ENCODE results near the gene OAT. TPM values are rescaled to one million over a fixed set of nuclear protein-coding genes. Genes with fewer than 3 reads are reported as not detected.

The OAT gene
- total and polyA plus RNA-seq, 4 donors = 26.2 to 75.3 (median 53.7) TPM

GRCh38 chr10:124349996-124350280, 68.8 kb downstream of the OAT start:
- Histone ChIP-seq H3K27ac (ENCODE audit: low read depth in 1 of 2, low read length in 1 of 2) (no peak overlapping the region), H3K4me1 (ENCODE audit: control insufficient read depth in 5 of 5, insufficient read depth in 5 of 5, low read length in 5 of 5) (peaks cover 0 to 9% (median 5%) of the 10 kb centered on the region in 5 donors), H3K9ac (ENCODE audit: insufficient read depth in 1 of 2, low read length in 2 of 2) (no peak overlapping the region), H3K9me3 (ENCODE audit: control insufficient read depth in 4 of 4, insufficient read depth in 3 of 4, low read length in 3 of 4) (no peaks in the 10 kb centered on the region), H3K36me3 (ENCODE audit: control insufficient read depth in 4 of 4, insufficient read depth in 4 of 4, low read length in 4 of 4) (no peaks in the 10 kb centered on the region), H3K27me3 (ENCODE audit: control insufficient read depth in 3 of 3, insufficient read depth in 3 of 3, low read length in 2 of 3) (no peaks in the 10 kb centered on the region), H3K4me3 (no peak overlapping the region)
- WGBS, 2 donors = 83 to 85% methylated on average over 5 of the region's 5 CpGs
- no peak for DNase-seq
- no peak for ATAC-seq (ENCODE audit: insufficient read depth, low FRiP score)
- TF ChIP-seq CTCF (IDR thresholded peaks at IDR 0.05; ENCODE audit: control extremely low read depth, extremely low read depth) = no peak

- Histone ChIP-seq H3K4me3 (no peak overlapping the region), H3K4me1 (ENCODE audit: control insufficient read depth in 5 of 5, insufficient read depth in 5 of 5, low read length in 5 of 5) (peaks cover 0 to 4% (median 1%) of the 10 kb centered on the region in 5 donors), H3K36me3 (ENCODE audit: control insufficient read depth in 4 of 4, insufficient read depth in 4 of 4, low read length in 4 of 4) (no peaks in the 10 kb centered on the region), H3K27ac (ENCODE audit: low read depth in 1 of 2, low read length in 1 of 2) (no peak overlapping the region), H3K9me3 (ENCODE audit: control insufficient read depth in 4 of 4, insufficient read depth in 3 of 4, low read length in 3 of 4) (no peaks in the 10 kb centered on the region), H3K9ac (ENCODE audit: insufficient read depth in 1 of 2, low read length in 2 of 2) (no peak overlapping the region), H3K27me3 (ENCODE audit: control insufficient read depth in 3 of 3, insufficient read depth in 3 of 3, low read length in 2 of 3) (no peaks in the 10 kb centered on the region)
- TF ChIP-seq CTCF (IDR thresholded peaks at IDR 0.05; ENCODE audit: control extremely low read depth, extremely low read depth) = no peak
- 84 to 92% methylated on average over 15 to 16 of the region's 16 CpGs for WGBS, 2 donors
- no peak for DNase-seq
- no peak for ATAC-seq (ENCODE audit: insufficient read depth, low FRiP score)
Observed at GRCh38 chr10:124349231-124349995, 69.3 kb downstream of the OAT start.

GRCh38 chr10:124348801-124349200, 69.9 kb downstream of the OAT start:
- H3K9me3 ChIP-seq (ENCODE audit: control insufficient read depth in 4 of 4, insufficient read depth in 3 of 4, low read length in 3 of 4) = no peaks in the 10 kb centered on the region
- ATAC-seq (ENCODE audit: insufficient read depth, low FRiP score) = no peak
- no peak for DNase-seq

More at GRCh38 chr10:124348801-124349200, 69.9 kb downstream of the OAT start:
- 83 to 85% methylated on average over 8 of the region's 8 CpGs for WGBS, 2 donors
- Histone ChIP-seq H3K27me3 (ENCODE audit: control insufficient read depth in 3 of 3, insufficient read depth in 3 of 3, low read length in 2 of 3) (no peaks in the 10 kb centered on the region), H3K27ac (ENCODE audit: low read depth in 1 of 2, low read length in 1 of 2) (no peak overlapping the region), H3K9ac (ENCODE audit: insufficient read depth in 1 of 2, low read length in 2 of 2) (no peak overlapping the region), H3K4me1 (ENCODE audit: control insufficient read depth in 5 of 5, insufficient read depth in 5 of 5, low read length in 5 of 5) (peaks cover 0 to 1% (median 0%) of the 10 kb centered on the region in 5 donors), H3K36me3 (ENCODE audit: control insufficient read depth in 4 of 4, insufficient read depth in 4 of 4, low read length in 4 of 4) (no peaks in the 10 kb centered on the region), H3K4me3 (no peak overlapping the region)
- no peak for TF ChIP-seq CTCF (IDR thresholded peaks at IDR 0.05; ENCODE audit: control extremely low read depth, extremely low read depth)
